Iris pigment epithelial cell (primary cell): ENCODE results near the gene ANO1.

Source experiments
- DNase-seq: peaks from one replicate; pipeline ENCODE4 v3.0.0-alpha.2; 2011; ENCODE audit warnings: low read depth

The ANO1 gene

GRCh38 chr11:70072861-70073755 is 5.0 kb upstream of the ANO1 start:
- peak; percentile 26 for DNase-seq

- peak; percentile 26 for DNase-seq
These were observed 4.2 kb upstream of the ANO1 start for GRCh38 chr11:70073871-70074371.

GRCh38 chr11:70074746-70075145 is 3.4 kb upstream of the ANO1 start:
- DNase-seq: no peak

GRCh38 chr11:70075836-70076235 is 2.3 kb upstream of the ANO1 start:
- no peak for DNase-seq

GRCh38 chr11:70076461-70076931 is 1.6 kb upstream of the ANO1 start:
- no peak for DNase-seq

GRCh38 chr11:70077411-70078094 is 564 bp upstream of the ANO1 start:
- no peak for DNase-seq

GRCh38 chr11:70078781-70079616 is 882 bp downstream of the ANO1 start:
- no peak for DNase-seq

GRCh38 chr11:70079691-70080090 is 1.6 kb downstream of the ANO1 start:
- no peak for DNase-seq

- DNase-seq: no peak
These were observed 2.6 kb downstream of the ANO1 start for GRCh38 chr11:70080763-70081162.

- DNase-seq: no peak
These were observed 4.7 kb downstream of the ANO1 start for GRCh38 chr11:70082829-70083228.

GRCh38 chr11:70084046-70084984 is 6.2 kb downstream of the ANO1 start:
- DNase-seq: no peak

GRCh38 chr11:70085815-70086769 is 8.0 kb downstream of the ANO1 start:
- DNase-seq: no peak

GRCh38 chr11:70087446-70088167 is 9.5 kb downstream of the ANO1 start:
- no peak for DNase-seq

GRCh38 chr11:70088735-70089250 is 10.7 kb downstream of the ANO1 start:
- no peak for DNase-seq

GRCh38 chr11:70089631-70090030 is 11.5 kb downstream of the ANO1 start:
- DNase-seq: no peak

- no peak for DNase-seq
These were observed 12.9 kb downstream of the ANO1 start for GRCh38 chr11:70090961-70091381.

GRCh38 chr11:70091638-70092037 is 13.5 kb downstream of the ANO1 start:
- no peak for DNase-seq

GRCh38 chr11:70092959-70093715 is 15.0 kb downstream of the ANO1 start:
- DNase-seq: no peak
